Hepatocyte (in vitro differentiated cells): Measurements from ENCODE around the gene ZNF670. TPM values are rescaled to one million over a fixed set of nuclear protein-coding genes. Genes with fewer than 3 reads are reported as not detected.

ENCODE experiments used
- DNase-seq: peaks from one replicate; pipeline ENCODE4 v3.0.0-alpha.2; 2016; ENCODE audit warnings: low spot score
- H2AFZ ChIP-seq: fragments of 200-600 bp; sonication (generic); 2 replicates; pipeline ENCODE4 v1.6.0; 2016; ENCODE audit warnings: antibody characterized with exemption, mild to moderate bottlenecking
- H3K27ac ChIP-seq: fragments of 200-600 bp; sonication (generic); 2 replicates; pipeline ENCODE4 v1.5.1; 2016; ENCODE audit warnings: mild to moderate bottlenecking
- H3K27me3 ChIP-seq: fragments of 200-600 bp; sonication (generic); 2 replicates; pipeline ENCODE4 v1.6.1; 2016
- H3K36me3 ChIP-seq: fragments of 200-600 bp; sonication (generic); replicated peaks from 2 replicates; pipeline ENCODE4 v1.5.1; 2016; ENCODE audit warnings: low read depth; ENCODE audit not compliant: insufficient read depth
- H3K4me1 ChIP-seq: fragments of 200-600 bp; sonication (generic); 2 replicates; pipeline ENCODE4 v1.5.1; 2016; ENCODE audit warnings: mild to moderate bottlenecking, moderate library complexity; ENCODE audit not compliant: insufficient read depth
- H3K4me2 ChIP-seq: fragments of 200-600 bp; sonication (generic); 2 replicates; pipeline ENCODE4 v1.6.0; 2016
- H3K4me3 ChIP-seq: fragments of 200-600 bp; sonication (generic); 2 replicates; pipeline ENCODE4 v1.5.1; 2016; ENCODE audit warnings: mild to moderate bottlenecking
- H3K79me2 ChIP-seq: fragments of 200-600 bp; sonication (generic); 2 replicates; pipeline ENCODE4 v1.6.0; 2017; ENCODE audit warnings: mild to moderate bottlenecking
- H3K9me2 ChIP-seq: fragments of 200-600 bp; sonication (generic); replicated peaks from 2 replicates; pipeline ENCODE4 v1.6.0; 2017; ENCODE audit warnings: mild to moderate bottlenecking; ENCODE audit not compliant: insufficient read depth
- H3K9me3 ChIP-seq: fragments of 200-600 bp; sonication (generic); 2 replicates; pipeline ENCODE4 v1.5.1; 2016; ENCODE audit warnings: low read depth, mild to moderate bottlenecking
- H4K20me1 ChIP-seq: fragments of 200-600 bp; sonication (generic); 2 replicates; pipeline ENCODE4 v1.6.0; 2016; ENCODE audit warnings: mild to moderate bottlenecking; ENCODE audit not compliant: insufficient read depth, poor library complexity, severe bottlenecking
- CTCF ChIP-seq: fragments of 200-600 bp; sonication (generic); IDR thresholded peaks from 2 replicates; pipeline ENCODE4 v1.5.1; 2016; ENCODE audit warnings: antibody characterized with exemption, mild to moderate bottlenecking; ENCODE audit not compliant: poor library complexity
- EZH2 ChIP-seq: fragments of 200-600 bp; sonication (generic); IDR thresholded peaks from 2 replicates; pipeline ENCODE4 v1.6.1; 2016; ENCODE audit warnings: antibody characterized with exemption, mild to moderate bottlenecking, borderline replicate concordance
- EZH2phosphoT487 ChIP-seq: fragments of 200-600 bp; sonication (generic); IDR thresholded peaks from one replicate; pipeline ENCODE4 v1.6.1; 2018; ENCODE audit warnings: antibody characterized with exemption, mild to moderate bottlenecking, low read depth, moderate library complexity; ENCODE audit not compliant: unreplicated experiment, severe bottlenecking
- WGBS: methylation state at CpG from one replicate; pipeline ENCODE4 v1.1.6; 2016; ENCODE audit warnings: low lambda C conversion rate; ENCODE audit errors: missing lambda C conversion rate; 5-methylcytosine and 5-hydroxymethylcytosine counted together
- polyA plus RNA-seq: library from polyadenylated mRNA; unstranded; fragments of >200 nt; fragmentation: Nextera tagmentation; extraction: Ambion mirVana; gene quantifications from 2 replicates; pipeline ENCODE4 v1.2.1, GENCODE V29; 2016
- total RNA-seq: library from RNA; depleted of rRNA; stranded (reverse); fragments of >200 nt; gene quantifications from 2 replicates; pipeline ENCODE4 v1.2.3, GENCODE V29; 2014

ZNF670 gene
- total and polyA plus RNA-seq, 2 experiments from 2014 or later = 5.5 to 5.8 TPM

GRCh38 chr1:247119600-247120407 is 41.2 kb upstream of the ZNF670 start:
- TF ChIP-seq EZH2 = no peak
- no peak for TF ChIP-seq CTCF
- no peak for TF ChIP-seq EZH2phosphoT487
- 96% methylated on average over 22 of the region's 22 CpGs for WGBS

GRCh38 chr1:247118946-247119446 is 40.4 kb upstream of the ZNF670 start:
- H3K9me3 ChIP-seq = no peaks in the 10 kb centered on the region
- H3K79me2 ChIP-seq = no peaks in the 10 kb centered on the region
- H3K9me2 ChIP-seq = no peaks in the 10 kb centered on the region
- H4K20me1 ChIP-seq = no peaks in the 10 kb centered on the region
- H3K36me3 ChIP-seq = no peaks in the 10 kb centered on the region
- no peaks in the 10 kb centered on the region for H3K27me3 ChIP-seq
- WGBS = 83% methylated on average over 9 of the region's 11 CpGs
- DNase-seq = no peak
- H3K4me2 ChIP-seq = no peak overlapping the region
- no peak overlapping the region for H3K27ac ChIP-seq
- H2AFZ ChIP-seq = no peak overlapping the region
- H3K4me1 ChIP-seq = no peaks in the 10 kb centered on the region
- TF ChIP-seq EZH2 (no peak), EZH2phosphoT487 (no peak), CTCF (no peak)
- no peak overlapping the region for H3K4me3 ChIP-seq

More at GRCh38 chr1:247119600-247120407, 41.2 kb upstream of the ZNF670 start:
- Histone ChIP-seq H3K36me3 (no peaks in the 10 kb centered on the region), H3K27ac (no peak overlapping the region), H3K4me2 (no peak overlapping the region), H3K27me3 (no peaks in the 10 kb centered on the region), H3K4me1 (no peaks in the 10 kb centered on the region), H4K20me1 (no peaks in the 10 kb centered on the region), H3K9me2 (no peaks in the 10 kb centered on the region), H3K4me3 (no peak overlapping the region), H3K79me2 (no peaks in the 10 kb centered on the region), H2AFZ (no peak overlapping the region), H3K9me3 (no peaks in the 10 kb centered on the region)
- no peak for DNase-seq

GRCh38 chr1:247115545-247115944 is 36.9 kb upstream of the ZNF670 start:
- no peak for TF ChIP-seq EZH2phosphoT487
- H3K36me3 ChIP-seq = no peaks in the 10 kb centered on the region
- no peak overlapping the region for H2AFZ ChIP-seq
- WGBS = 90% methylated on average over 10 of the region's 12 CpGs
- H3K9me2 ChIP-seq = no peaks in the 10 kb centered on the region
- no peaks in the 10 kb centered on the region for H4K20me1 ChIP-seq
- H3K27me3 ChIP-seq = no peaks in the 10 kb centered on the region
- no peak for DNase-seq
- no peak overlapping the region for H3K4me3 ChIP-seq
- H3K4me1 ChIP-seq = peaks cover 5% of the 10 kb centered on the region
- H3K9me3 ChIP-seq = no peaks in the 10 kb centered on the region
- no peak overlapping the region for H3K27ac ChIP-seq
- H3K79me2 ChIP-seq = no peaks in the 10 kb centered on the region
- H3K4me2 ChIP-seq = no peak overlapping the region

- Histone ChIP-seq H3K36me3 (no peaks in the 10 kb centered on the region), H3K27ac (no peak overlapping the region), H3K9me3 (no peaks in the 10 kb centered on the region), H3K4me1 (peaks cover 5% of the 10 kb centered on the region), H3K27me3 (no peaks in the 10 kb centered on the region), H3K9me2 (no peaks in the 10 kb centered on the region), H3K4me2 (no peak overlapping the region), H3K4me3 (no peak overlapping the region), H4K20me1 (no peaks in the 10 kb centered on the region), H3K79me2 (peaks cover under 1% of the 10 kb centered on the region), H2AFZ (no peak overlapping the region)
- TF ChIP-seq EZH2 = no peak
- no peak for TF ChIP-seq EZH2phosphoT487
- no peak for TF ChIP-seq CTCF
- no peak for DNase-seq
- 77% methylated on average over 7 of the region's 7 CpGs for WGBS
Measured at GRCh38 chr1:247115141-247115510, 36.5 kb upstream of the ZNF670 start.
